ENCODE measurements around the gene KCNK17.

GRCh38 chr6:39347906-39348585 lies 33.8 kb upstream of the KCNK17 start:
- TF ChIP-seq ARNT (IDR thresholded peaks at IDR 0.05), result no peak
- no peak for TF ChIP-seq HDGF (IDR thresholded peaks at IDR 0.05; ENCODE audit: borderline replicate concordance)
- no peak for TF ChIP-seq L3MBTL2 (conservative IDR thresholded peaks at IDR 0.05)
- no peak for TF ChIP-seq FOXA1 (IDR thresholded peaks at IDR 0.05)
- no peak for TF ChIP-seq SP1 (IDR thresholded peaks at IDR 0.05)
